ENCODE data around the gene ZNF71. TPM values are rescaled to one million over a fixed set of nuclear protein-coding genes. Genes with fewer than 3 reads are reported as not detected.

The ZNF71 gene
- total and polyA plus RNA-seq, 2 donors (not counting 1 experiment from before 2014, with no cell fraction given): 4.3 to 9.2 TPM

- Histone ChIP-seq H3K4me1 (ENCODE audit: control insufficient read depth, extremely low read depth, insufficient read depth, low read length) (no peaks in the 10 kb centered on the region), H3K9me3 (ENCODE audit: control insufficient read depth, insufficient read depth, low read depth, low read length) (no peaks in the 10 kb centered on the region), H3K9ac (ENCODE audit: insufficient read depth, low read length) (no peak overlapping the region), H3K27me3 (ENCODE audit: control insufficient read depth, insufficient read depth, low read length) (no peaks in the 10 kb centered on the region), H4K20me1 (ENCODE audit: control insufficient read depth, extremely low read depth, insufficient read depth, low read length) (no peaks in the 10 kb centered on the region), H3K27ac (ENCODE audit: insufficient read depth, low read length) (no peak overlapping the region), H3K4me3 (replicated peaks in 1 of 4; ENCODE audit: control extremely low read depth in 1 of 4, insufficient read depth in 1 of 4, low read depth in 3 of 4, low read length in 4 of 4) (no peak overlapping the region), H2AFZ (ENCODE audit: low read length) (no peak overlapping the region), H3K79me2 (ENCODE audit: control insufficient read depth, insufficient read depth, low read length) (no peaks in the 10 kb centered on the region), H3K4me2 (ENCODE audit: extremely low read depth, insufficient read depth, low read length) (no peak overlapping the region), H3K36me3 (ENCODE audit: control insufficient read depth, insufficient read depth, low read length) (no peaks in the 10 kb centered on the region)
- DNase-seq (ENCODE audit: low read depth in 2 of 2): no peak
- TF ChIP-seq EZH2 (IDR thresholded peaks at IDR 0.05; ENCODE audit: low read length, missing control alignments) (no peak), CTCF (conservative IDR thresholded peaks at IDR 0.05 in 1 of 2, IDR thresholded peaks at IDR 0.05 in 1 of 2; ENCODE audit: low read depth in 1 of 2, low read length in 2 of 2) (no peak)
Measured at GRCh38 chr19:56664511-56664910, 69.4 kb downstream of the ZNF71 start.

GRCh38 chr19:56667311-56667870 is 72.3 kb downstream of the ZNF71 start:
- no peak overlapping the region for H3K9ac ChIP-seq (ENCODE audit: insufficient read depth, low read length)
- TF ChIP-seq CTCF (conservative IDR thresholded peaks at IDR 0.05 in 1 of 2, IDR thresholded peaks at IDR 0.05 in 1 of 2; ENCODE audit: low read depth in 1 of 2, low read length in 2 of 2) (no peak), EZH2 (IDR thresholded peaks at IDR 0.05; ENCODE audit: low read length, missing control alignments) (no peak)
- no peak overlapping the region for H2AFZ ChIP-seq (ENCODE audit: low read length)
- no peak overlapping the region for H3K4me3 ChIP-seq (replicated peaks in 1 of 4; ENCODE audit: control extremely low read depth in 1 of 4, insufficient read depth in 1 of 4, low read depth in 3 of 4, low read length in 4 of 4)
- H4K20me1 ChIP-seq (ENCODE audit: control insufficient read depth, extremely low read depth, insufficient read depth, low read length): no peaks in the 10 kb centered on the region
- H3K79me2 ChIP-seq (ENCODE audit: control insufficient read depth, insufficient read depth, low read length): no peaks in the 10 kb centered on the region
- DNase-seq (ENCODE audit: low read depth in 2 of 2): no peak
- H3K27me3 ChIP-seq (ENCODE audit: control insufficient read depth, insufficient read depth, low read length): no peaks in the 10 kb centered on the region
- no peaks in the 10 kb centered on the region for H3K36me3 ChIP-seq (ENCODE audit: control insufficient read depth, insufficient read depth, low read length)
- no peaks in the 10 kb centered on the region for H3K9me3 ChIP-seq (ENCODE audit: control insufficient read depth, insufficient read depth, low read depth, low read length)
- no peaks in the 10 kb centered on the region for H3K4me1 ChIP-seq (ENCODE audit: control insufficient read depth, extremely low read depth, insufficient read depth, low read length)
- no peak overlapping the region for H3K27ac ChIP-seq (ENCODE audit: insufficient read depth, low read length)
- no peak overlapping the region for H3K4me2 ChIP-seq (ENCODE audit: extremely low read depth, insufficient read depth, low read length)

- no peak overlapping the region for H3K9ac ChIP-seq (ENCODE audit: insufficient read depth, low read length)
- no peaks in the 10 kb centered on the region for H3K4me1 ChIP-seq (ENCODE audit: control insufficient read depth, extremely low read depth, insufficient read depth, low read length)
- H3K27ac ChIP-seq (ENCODE audit: insufficient read depth, low read length): no peak overlapping the region
- no peak overlapping the region for H3K4me2 ChIP-seq (ENCODE audit: extremely low read depth, insufficient read depth, low read length)
- no peaks in the 10 kb centered on the region for H3K36me3 ChIP-seq (ENCODE audit: control insufficient read depth, insufficient read depth, low read length)
- no peak overlapping the region for H2AFZ ChIP-seq (ENCODE audit: low read length)
- no peak for DNase-seq (ENCODE audit: low read depth in 2 of 2)
- no peaks in the 10 kb centered on the region for H3K27me3 ChIP-seq (ENCODE audit: control insufficient read depth, insufficient read depth, low read length)
- no peak overlapping the region for H3K4me3 ChIP-seq (replicated peaks in 1 of 4; ENCODE audit: control extremely low read depth in 1 of 4, insufficient read depth in 1 of 4, low read depth in 3 of 4, low read length in 4 of 4)
- TF ChIP-seq CTCF (conservative IDR thresholded peaks at IDR 0.05 in 1 of 2, IDR thresholded peaks at IDR 0.05 in 1 of 2; ENCODE audit: low read depth in 1 of 2, low read length in 2 of 2): no peak
- TF ChIP-seq EZH2 (IDR thresholded peaks at IDR 0.05; ENCODE audit: low read length, missing control alignments): no peak
- H3K9me3 ChIP-seq (ENCODE audit: control insufficient read depth, insufficient read depth, low read depth, low read length): no peaks in the 10 kb centered on the region
- H3K79me2 ChIP-seq (ENCODE audit: control insufficient read depth, insufficient read depth, low read length): no peaks in the 10 kb centered on the region
- H4K20me1 ChIP-seq (ENCODE audit: control insufficient read depth, extremely low read depth, insufficient read depth, low read length): no peaks in the 10 kb centered on the region
Measured at GRCh38 chr19:56668676-56669075, 73.6 kb downstream of the ZNF71 start.

Measured in fibroblast of lung (primary cell).